ENCODE data around the gene HES7.
A peak's percentile ranks its signal among the peaks of the same experiment; 100 is the strongest.

The HES7 gene

DNA sequence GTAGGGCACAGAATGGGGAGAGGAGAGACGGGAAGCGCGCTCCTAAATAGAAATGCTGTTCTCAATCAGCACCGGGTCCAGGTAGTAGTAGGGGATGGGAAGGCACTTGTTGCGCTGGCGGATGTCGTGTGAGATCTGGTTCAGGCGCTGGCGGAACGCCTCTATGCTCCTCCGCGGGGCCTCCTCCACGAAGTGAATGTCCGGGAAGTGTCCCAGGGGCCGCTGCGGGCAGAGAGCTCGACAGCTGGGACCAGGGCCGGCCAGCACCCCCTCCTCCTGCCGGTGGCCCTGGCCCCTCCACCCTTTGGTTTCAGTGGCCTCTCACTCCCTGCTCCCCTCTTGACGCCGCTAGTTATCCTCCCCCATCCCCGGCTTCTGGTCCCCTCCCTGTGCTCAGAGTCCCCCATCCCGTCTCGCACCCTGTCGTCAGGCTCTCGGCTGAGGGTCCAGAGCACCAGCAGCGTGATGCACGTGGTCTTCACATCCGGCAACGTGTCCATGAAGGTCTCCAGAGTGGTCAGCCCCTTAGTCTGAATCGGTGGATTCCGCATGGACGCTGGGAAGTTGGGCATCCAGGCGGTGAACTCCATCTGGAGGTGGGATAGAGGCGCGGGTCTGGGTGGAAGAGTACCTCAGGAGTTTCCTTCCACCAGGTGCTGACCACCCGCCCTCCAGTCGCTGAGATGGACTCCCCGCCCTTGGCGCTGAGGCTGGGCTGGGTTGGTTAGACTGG lies 51.0 kb downstream of the HES7 start:
- Mint-ChIP-seq H3K4me3 (peak overlapping the region; percentile 88), H3K36me3 (no peaks in the 10 kb centered on the region), H3K27ac (no peak overlapping the region), H3K4me1 (ENCODE audit: low read depth) (peaks cover 22% of the 10 kb centered on the region), H3K27me3 (peaks cover 14% of the 10 kb centered on the region), H3K9me3 (ENCODE audit: low read depth) (no peaks in the 10 kb centered on the region)

DNA sequence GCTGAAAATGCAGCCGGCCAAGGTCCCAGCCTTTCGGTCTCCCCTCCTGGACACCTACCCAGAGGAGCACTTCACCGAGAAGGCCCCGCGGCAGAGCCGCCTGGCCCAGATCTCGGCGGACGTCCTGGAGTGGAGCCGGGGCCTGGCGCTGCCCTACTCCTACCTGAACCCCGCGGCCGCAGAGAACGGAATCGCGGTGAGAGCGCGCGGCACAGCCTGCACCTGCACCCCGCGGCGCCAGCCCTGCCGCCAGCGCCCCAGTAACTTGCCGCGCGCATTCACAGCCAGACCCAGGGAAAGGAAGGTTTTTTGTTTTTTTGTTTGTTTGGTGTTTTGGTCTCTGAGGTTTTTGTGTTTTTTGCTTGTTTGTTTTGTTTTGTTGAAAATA lies 51.6 kb downstream of the HES7 start:
- Mint-ChIP-seq H3K27ac (no peak overlapping the region), H3K4me1 (ENCODE audit: low read depth) (peaks cover 22% of the 10 kb centered on the region)

DNA sequence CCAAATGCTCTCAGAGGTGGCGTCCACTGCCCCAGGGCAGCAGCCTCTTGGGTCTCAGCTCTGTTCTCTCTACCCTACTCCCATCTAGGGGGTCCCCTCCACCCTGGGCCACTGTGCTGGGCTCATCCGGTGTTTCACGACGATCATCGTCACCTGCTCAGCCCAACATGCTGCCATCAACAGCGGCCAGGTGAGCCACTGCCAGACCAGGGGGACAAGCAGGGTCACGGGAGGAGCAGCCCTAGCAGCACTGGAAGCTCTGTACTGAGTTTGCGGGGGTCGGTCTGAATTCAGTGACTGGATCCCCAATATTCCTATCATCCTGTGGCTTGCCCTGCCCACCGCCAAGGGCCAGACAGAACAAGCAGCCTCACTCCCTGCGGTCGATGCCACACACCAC lies 52.4 kb downstream of the HES7 start:
- H3K9me3 Mint-ChIP-seq (ENCODE audit: low read depth): no peaks in the 10 kb centered on the region
- H3K4me3 Mint-ChIP-seq: no peak overlapping the region
- H3K4me1 Mint-ChIP-seq (ENCODE audit: low read depth): peaks cover 22% of the 10 kb centered on the region
- no peak overlapping the region for H3K27ac Mint-ChIP-seq
- H3K27me3 Mint-ChIP-seq: peaks cover 14% of the 10 kb centered on the region
- H3K36me3 Mint-ChIP-seq: no peaks in the 10 kb centered on the region

More for the DNA sequence above, 51.6 kb downstream of the HES7 start:
- Mint-ChIP-seq H3K9me3 (ENCODE audit: low read depth) (no peaks in the 10 kb centered on the region), H3K36me3 (no peaks in the 10 kb centered on the region), H3K4me3 (peak overlapping the region; percentile 82), H3K27me3 (peaks cover 14% of the 10 kb centered on the region)
